A673 (cell line): ENCODE results near the gene CENPT. TPM values are rescaled to one million over a fixed set of nuclear protein-coding genes. Genes with fewer than 3 reads are reported as not detected.

Experiments
- BruUV-seq: library from RNA; stranded (reverse); fragments of 400-500 nt; replicated peaks from 2 replicates; lab custom pipeline; 2021; lab: Mats Ljungman, UMichigan
- CTCF ChIA-PET: fragments of 300-600 bp; sonication (Branson Sonifier 250); formaldehyde crosslinking; loops from one replicate; lab custom pipeline; 2022; ENCODE audit warnings: antibody characterized with exemption; lab: Charles Lee
- POLR2A ChIA-PET: fragments of 300-600 bp; sonication (Branson Sonifier 250); formaldehyde crosslinking; loops from one replicate; lab custom pipeline; 2022; ENCODE audit warnings: antibody characterized with exemption; ENCODE audit not compliant: low non-redundant PET; lab: Charles Lee
- DNase-seq: peaks from one replicate; pipeline ENCODE4 v3.0.0-alpha.2; 2015; ENCODE audit warnings: low spot score
- H3K27ac ChIP-seq: fragments of 200-600 bp; sonication (generic); 2 replicates; pipeline ENCODE4 v1.5.1; 2016; ENCODE audit warnings: mixed run types, low read depth, mild to moderate bottlenecking, mixed read lengths, antibody characterized with exemption, low read length; ENCODE audit not compliant: poor library complexity, severe bottlenecking
- H3K27me3 ChIP-seq: fragments of 200-600 bp; sonication (generic); replicated peaks from 2 replicates; pipeline ENCODE4 v1.6.1; 2017; ENCODE audit warnings: mixed run types, low read depth, mild to moderate bottlenecking, mixed read lengths, antibody characterized with exemption, low read length; ENCODE audit not compliant: insufficient read depth, poor library complexity
- H3K36me3 ChIP-seq: fragments of 200-600 bp; sonication (generic); 2 replicates; pipeline ENCODE4 v1.6.1; 2016; ENCODE audit warnings: mixed run types, mild to moderate bottlenecking, mixed read lengths, antibody characterized with exemption, low read length; ENCODE audit not compliant: insufficient read depth, poor library complexity, severe bottlenecking
- H3K4me1 ChIP-seq: fragments of 200-600 bp; sonication (generic); 2 replicates; pipeline ENCODE4 v1.6.1; 2017; ENCODE audit warnings: mixed run types, mild to moderate bottlenecking, mixed read lengths, antibody characterized with exemption, low read length; ENCODE audit not compliant: insufficient read depth, poor library complexity, severe bottlenecking
- H3K4me3 ChIP-seq: fragments of 200-600 bp; sonication (generic); 2 replicates; pipeline ENCODE4 v1.5.1; 2016; ENCODE audit warnings: low read depth, mixed run types, mild to moderate bottlenecking, mixed read lengths, low read length; ENCODE audit not compliant: poor library complexity, severe bottlenecking
- H3K9me3 ChIP-seq: fragments of 200-600 bp; sonication (generic); 2 replicates; pipeline ENCODE4 v1.6.1; 2016; ENCODE audit warnings: mixed run types, low read depth, mild to moderate bottlenecking, mixed read lengths, antibody characterized with exemption, low read length; ENCODE audit not compliant: poor library complexity, severe bottlenecking
- EZH2 ChIP-seq: fragments of 200-600 bp; sonication (generic); IDR thresholded peaks from 2 replicates; pipeline ENCODE4 v1.6.1; 2017; ENCODE audit warnings: borderline replicate concordance, low read depth, mild to moderate bottlenecking, mixed read lengths, antibody characterized with exemption, low read length; ENCODE audit not compliant: poor library complexity, severe bottlenecking
- intact Hi-C: fragments of 100-400 bp; cut with micrococcal nuclease; formaldehyde crosslinking; loops from one replicate; pipeline ENCODE4 v1.10.0; 2022; ENCODE audit not compliant: unreplicated experiment
- total RNA-seq: library from RNA; stranded (reverse); gene quantifications from 2 replicates; pipeline ENCODE4 v1.2.3, GENCODE V29; 2021
- TF ChIP-seq, protein P1 (sequence below): fragments of 300-800, 200-600 bp; sonication (generic); conservative IDR thresholded peaks from 2 replicates; pipeline ENCODE4 v1.5.1; 2017; ENCODE audit warnings: low read depth, mild to moderate bottlenecking, antibody characterized with exemption, low read length, moderate library complexity, mixed read lengths

The CENPT gene
- total RNA-seq, 1 experiment from 2014 or later: 52.9 TPM

GRCh38 chr16:67782567-67783352, 64.7 kb downstream of the CENPT start:
- ChIA-PET CTCF (no interaction called here), POLR2A (no interaction called here)
- intact Hi-C loops: no loop called here
- Histone ChIP-seq H3K27ac (no peak overlapping the region), H3K4me3 (no peak overlapping the region), H3K36me3 (no peaks in the 10 kb centered on the region), H3K9me3 (no peaks in the 10 kb centered on the region), H3K4me1 (no peaks in the 10 kb centered on the region), H3K27me3 (no peaks in the 10 kb centered on the region)
- no peak for DNase-seq
- TF ChIP-seq, protein P1, sequence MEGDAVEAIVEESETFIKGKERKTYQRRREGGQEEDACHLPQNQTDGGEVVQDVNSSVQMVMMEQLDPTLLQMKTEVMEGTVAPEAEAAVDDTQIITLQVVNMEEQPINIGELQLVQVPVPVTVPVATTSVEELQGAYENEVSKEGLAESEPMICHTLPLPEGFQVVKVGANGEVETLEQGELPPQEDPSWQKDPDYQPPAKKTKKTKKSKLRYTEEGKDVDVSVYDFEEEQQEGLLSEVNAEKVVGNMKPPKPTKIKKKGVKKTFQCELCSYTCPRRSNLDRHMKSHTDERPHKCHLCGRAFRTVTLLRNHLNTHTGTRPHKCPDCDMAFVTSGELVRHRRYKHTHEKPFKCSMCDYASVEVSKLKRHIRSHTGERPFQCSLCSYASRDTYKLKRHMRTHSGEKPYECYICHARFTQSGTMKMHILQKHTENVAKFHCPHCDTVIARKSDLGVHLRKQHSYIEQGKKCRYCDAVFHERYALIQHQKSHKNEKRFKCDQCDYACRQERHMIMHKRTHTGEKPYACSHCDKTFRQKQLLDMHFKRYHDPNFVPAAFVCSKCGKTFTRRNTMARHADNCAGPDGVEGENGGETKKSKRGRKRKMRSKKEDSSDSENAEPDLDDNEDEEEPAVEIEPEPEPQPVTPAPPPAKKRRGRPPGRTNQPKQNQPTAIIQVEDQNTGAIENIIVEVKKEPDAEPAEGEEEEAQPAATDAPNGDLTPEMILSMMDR: no peak
- TF ChIP-seq EZH2: no peak
- BruUV-seq: no TSS peak

GRCh38 chr16:67781565-67781921, 66.0 kb downstream of the CENPT start:
- CTCF ChIA-PET: no interaction called here
- no peaks in the 10 kb centered on the region for H3K27me3 ChIP-seq

DNA sequence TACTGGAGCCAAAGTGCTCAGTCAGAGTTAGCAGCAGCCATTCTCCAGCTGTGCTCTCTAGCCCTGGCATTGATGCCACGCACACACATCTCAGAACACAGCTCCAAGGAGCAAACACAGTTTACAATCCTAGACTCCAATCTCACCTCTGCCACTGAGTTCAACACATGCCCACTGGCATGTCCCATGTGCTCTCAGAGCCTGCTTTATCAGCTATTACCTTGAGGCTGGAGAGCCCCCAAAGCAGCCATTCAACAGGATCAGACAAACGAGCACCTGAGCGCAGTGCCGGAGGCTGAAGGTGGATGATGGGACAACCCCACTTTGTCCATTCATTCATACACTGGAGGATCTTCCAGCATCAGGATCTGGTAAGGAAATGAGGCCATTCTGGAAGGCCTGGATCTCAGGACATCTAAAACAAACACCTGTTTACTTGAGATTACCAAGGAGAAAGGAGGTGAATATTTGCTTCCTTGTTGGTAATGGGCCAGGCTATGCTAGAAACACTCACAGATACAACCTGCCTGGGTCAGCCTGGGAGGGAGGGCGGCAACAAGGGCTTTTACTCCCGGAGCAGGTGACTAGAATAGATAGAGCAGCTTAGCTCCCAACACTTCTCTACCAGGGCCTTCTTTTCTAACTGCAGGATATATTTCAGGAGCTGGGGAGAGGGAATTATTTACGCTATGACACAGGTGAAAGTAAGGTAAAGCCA, 66.5 kb downstream of the CENPT start:
- intact Hi-C loops: no loop called here
- Histone ChIP-seq H3K27ac (no peak overlapping the region), H3K36me3 (no peaks in the 10 kb centered on the region), H3K9me3 (no peaks in the 10 kb centered on the region), H3K4me3 (no peak overlapping the region), H3K4me1 (no peaks in the 10 kb centered on the region), H3K27me3 (no peaks in the 10 kb centered on the region)
- TF ChIP-seq, protein P1: no peak
- no peak for TF ChIP-seq EZH2
- no TSS peak for BruUV-seq
- POLR2A ChIA-PET: interaction anchor here (0.6 kb wide), 1 partner anchor 76 kb away, joined by 3 read pairs; no protein-coding TSS in a partner anchor
- no peak for DNase-seq
- CTCF ChIA-PET: no interaction called here

More at GRCh38 chr16:67781565-67781921, 66.0 kb downstream of the CENPT start:
- TF ChIP-seq, protein P1: no peak
- no peak for TF ChIP-seq EZH2
- Histone ChIP-seq H3K27ac (no peak overlapping the region), H3K9me3 (no peaks in the 10 kb centered on the region), H3K4me1 (no peaks in the 10 kb centered on the region), H3K36me3 (no peaks in the 10 kb centered on the region), H3K4me3 (no peak overlapping the region)
- POLR2A ChIA-PET: no interaction called here
- no peak for DNase-seq
- BruUV-seq: no TSS peak
- intact Hi-C loops: no loop called here
